GM20000 (cell line): ENCODE results near the gene TUBGCP6.

ENCODE experiments used
- DNase-seq: peaks from one replicate; pipeline ENCODE4 v3.0.0; 2012; ENCODE audit warnings: low spot score
- CTCF ChIP-seq: IDR thresholded peaks from 2 replicates; pipeline ENCODE4 v1.5.1; 2012; ENCODE audit warnings: mild to moderate bottlenecking, control low read depth; ENCODE audit errors: extremely low read depth, missing control alignments

Gene TUBGCP6

GRCh38 chr22:50261615-50262459, 17.0 kb upstream of the TUBGCP6 start, which contains the start of gene MAPK12:
Gene MAPK12, minus strand, starts transcription at chr22:50261683. Its CDS starts 174 bp downstream, at chr22:50261509.
- peak; percentile 94 for DNase-seq

DNA sequence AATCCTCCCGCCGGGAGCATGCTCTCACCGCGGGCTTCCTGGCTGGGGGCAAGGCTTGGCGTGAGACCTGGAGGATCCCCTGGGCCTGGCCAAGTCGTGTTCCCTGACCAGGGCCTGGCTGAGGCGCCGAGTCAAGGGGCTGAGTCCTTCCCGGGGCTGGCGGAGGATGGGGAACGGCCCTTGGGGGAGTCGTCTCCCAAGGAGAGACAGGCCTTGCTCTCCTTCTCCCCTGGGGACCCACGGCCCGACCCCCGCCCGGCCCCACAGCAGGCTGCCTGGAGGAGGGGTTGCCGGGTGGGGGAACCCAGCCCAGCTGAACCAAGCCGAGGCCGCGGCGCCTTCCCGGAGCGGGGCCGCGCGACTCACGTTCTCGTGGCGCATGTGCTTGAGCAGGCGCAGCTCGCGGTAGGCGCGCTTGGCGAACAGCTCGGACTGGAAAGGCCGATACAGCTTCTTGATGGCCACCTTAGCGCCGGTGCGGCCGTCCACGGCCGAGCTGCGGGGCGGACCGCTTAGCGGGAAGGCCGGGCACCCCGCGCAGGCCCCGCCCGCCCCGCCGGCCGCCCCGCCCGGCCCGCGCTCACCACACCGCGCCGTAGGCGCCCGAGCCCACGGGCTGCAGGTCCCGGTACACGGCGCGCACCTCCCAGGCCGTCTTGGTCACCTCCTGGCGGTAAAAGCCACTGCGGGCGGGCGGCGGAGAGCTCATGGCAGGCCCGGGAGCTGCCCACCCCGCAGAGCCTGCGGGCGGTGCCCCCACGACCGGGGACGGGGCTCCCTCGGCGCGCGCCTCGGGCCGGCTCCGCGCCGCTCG, 16.2 kb upstream of the TUBGCP6 start:
- peak; percentile 83 for DNase-seq
- TF ChIP-seq CTCF = no peak

More at GRCh38 chr22:50261615-50262459, 17.0 kb upstream of the TUBGCP6 start, which contains the start of gene MAPK12:
- TF ChIP-seq CTCF = no peak

DNA sequence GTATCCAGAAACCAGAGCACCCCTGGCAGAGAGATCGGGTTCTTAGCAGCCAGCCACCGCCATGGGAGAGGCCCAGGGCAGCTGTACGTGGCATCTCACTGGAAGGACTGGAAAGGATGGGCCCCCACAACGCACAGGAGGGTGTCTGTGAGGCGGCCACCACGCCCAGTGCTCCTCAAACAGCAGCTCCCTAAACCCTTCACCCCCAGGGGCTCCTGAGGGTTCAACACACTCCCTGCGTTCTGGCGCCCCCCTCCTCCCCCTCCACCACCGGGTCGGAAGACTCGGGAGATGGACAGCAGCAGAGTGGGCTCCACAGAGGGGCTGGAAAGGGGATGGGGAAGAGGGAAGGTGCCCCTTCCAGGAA, 15.6 kb upstream of the TUBGCP6 start:
- TF ChIP-seq CTCF = no peak
- peak; percentile 51 for DNase-seq

- TF ChIP-seq CTCF = no peak
Observed at GRCh38 chr22:50259302-50259701, 14.5 kb upstream of the TUBGCP6 start.

DNA sequence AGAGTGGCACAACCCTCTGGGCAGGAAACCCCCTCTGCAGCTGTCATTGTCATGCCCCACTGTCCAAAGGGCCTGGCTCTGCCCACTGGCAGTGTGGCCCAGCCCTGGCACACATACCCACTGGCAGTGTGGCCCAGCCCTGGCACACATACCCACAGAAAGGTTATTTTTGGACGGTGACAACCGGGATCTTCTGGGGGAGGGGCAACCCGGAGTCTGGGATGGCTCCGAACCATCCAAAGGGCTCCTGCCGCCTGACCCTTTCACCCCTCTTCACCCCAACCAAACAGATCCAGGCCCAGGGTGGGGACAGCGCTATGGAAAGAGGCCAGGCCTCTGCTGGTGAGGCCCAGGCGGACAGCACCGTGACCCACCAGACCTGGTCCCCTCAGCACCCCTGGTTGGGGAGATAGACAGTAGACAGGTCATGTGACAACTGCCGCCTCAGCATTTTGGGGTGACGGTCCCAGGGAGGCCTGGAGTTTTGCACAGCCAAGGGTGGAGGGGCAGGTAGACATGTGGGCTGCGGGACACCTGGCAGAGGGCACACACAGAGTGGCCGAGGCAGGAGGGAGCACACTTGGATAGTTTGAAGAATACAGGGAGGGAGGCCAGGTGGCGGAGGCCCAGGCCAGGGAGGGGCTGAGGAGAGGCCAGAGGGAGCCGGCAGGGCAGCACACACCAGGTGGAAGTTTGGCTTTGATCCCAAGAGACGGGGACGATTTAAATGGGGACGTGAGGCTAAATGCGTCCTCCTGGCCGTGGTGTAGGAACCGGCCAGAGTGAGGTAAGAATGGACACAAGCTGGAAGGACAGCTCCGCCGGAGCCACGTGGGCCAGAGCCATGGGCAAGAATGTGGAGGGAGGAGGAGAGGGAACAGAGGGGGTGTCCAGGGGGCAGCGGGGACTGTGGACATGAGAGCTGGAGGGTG, 13.8 kb upstream of the TUBGCP6 start:
- TF ChIP-seq CTCF = no peak
- no peak for DNase-seq

More at GRCh38 chr22:50259302-50259701, 14.5 kb upstream of the TUBGCP6 start:
- no peak for DNase-seq

DNA sequence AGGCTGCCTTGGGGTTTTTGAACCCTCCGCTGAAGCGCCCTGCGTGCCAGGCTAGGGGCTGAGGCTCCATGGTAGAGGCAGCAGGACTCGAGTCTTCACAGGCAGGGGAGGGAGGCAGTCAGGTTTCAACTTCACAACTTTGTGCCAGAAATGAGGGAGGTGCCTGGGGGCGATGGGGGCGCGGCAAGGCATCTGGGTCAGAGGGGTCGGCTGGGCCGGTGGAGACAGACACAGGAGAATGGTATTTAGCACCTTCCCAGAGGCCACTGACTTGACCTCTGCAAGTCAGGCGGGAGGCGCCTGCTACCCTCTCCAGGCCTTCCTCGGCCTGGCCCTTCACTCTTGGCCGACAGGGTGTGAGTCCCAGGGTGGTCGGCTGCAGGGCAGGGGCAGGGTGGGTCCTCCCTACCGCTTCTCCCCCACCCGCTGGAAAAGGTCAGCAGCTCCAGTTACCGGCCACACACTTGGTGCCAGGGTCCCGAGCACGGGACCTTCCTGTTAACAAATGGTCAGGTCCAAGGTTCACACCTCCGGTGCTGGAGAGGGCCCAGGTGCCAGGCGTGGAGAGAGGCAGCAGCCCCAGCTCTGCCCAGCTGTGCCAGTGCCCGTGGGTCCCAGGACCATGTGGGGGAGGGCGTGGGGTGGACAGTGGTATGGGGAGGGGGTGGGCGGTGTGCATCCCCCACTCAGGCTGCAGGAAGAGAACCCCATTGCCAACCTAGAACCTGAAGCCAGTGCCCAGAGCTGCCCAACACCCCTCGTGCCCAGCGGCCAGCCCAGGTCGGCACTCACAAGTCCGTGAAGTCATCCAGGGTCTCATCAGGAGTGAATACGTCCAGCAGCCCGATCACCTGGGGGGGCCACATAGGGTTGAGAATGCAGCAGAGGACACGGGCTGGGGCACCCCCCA, 12.9 kb upstream of the TUBGCP6 start:
- DNase-seq = no peak
- no peak for TF ChIP-seq CTCF
